GM12878 (cell line): ENCODE data around the gene GHDC. TPM values are rescaled to one million over a fixed set of nuclear protein-coding genes. Genes with fewer than 3 reads are reported as not detected.

Experiments
- ATAC-seq: fragments of 200-7000 bp; cut with Tn5 transposase; 3 replicates; pipeline ENCODE4 v1.9.1; 2020; ENCODE audit warnings: mild to moderate bottlenecking, moderate library complexity
- BruUV-seq: library from RNA; stranded (reverse); fragments of 400-500 nt; replicated peaks from 2 replicates; lab custom pipeline; 2021; lab: Mats Ljungman, UMichigan
- CTCF ChIA-PET: fragments of 300-600 bp; sonication (Branson Sonifier 250); formaldehyde crosslinking; extraction: SDS; loops from one replicate; lab custom pipeline; 2021; ENCODE audit warnings: inconsistent platforms; lab: Yijun Ruan, JAX
- POLR2A ChIA-PET: fragments of 350-600 bp; formaldehyde crosslinking; extraction: SDS; loops from one replicate; lab custom pipeline; 2021; ENCODE audit warnings: inconsistent platforms; lab: Charles Lee
- RAD21 ChIA-PET: fragments of 300-600 bp; sonication (Branson Sonifier 250); formaldehyde crosslinking; loops from one replicate; lab custom pipeline; 2023; ENCODE audit warnings: antibody characterized with exemption; ENCODE audit not compliant: unreplicated experiment; lab: Charles Lee
- SMC1A ChIA-PET: fragments of 300-600 bp; sonication (Branson Sonifier 250); formaldehyde crosslinking; loops from one replicate; lab custom pipeline; 2023; ENCODE audit not compliant: unreplicated experiment, uncharacterized antibody; lab: Charles Lee
- DNase-seq: peaks from one replicate; pipeline ENCODE4 v3.0.0-alpha.2; 2011; ENCODE audit warnings: low read depth, low spot score
- FAIRE-seq: peaks from 3 replicates; lab custom pipeline; 2011; peaks lifted over from hg19 to GRCh38; lab: Jason Lieb, UNC
- H2AFZ ChIP-seq: 2 replicates; pipeline ENCODE4 v1.6.0; 2011; ENCODE audit warnings: low read depth, low read length, control low read depth; ENCODE audit not compliant: control insufficient read depth
- H3K27ac ChIP-seq: 2 replicates; pipeline ENCODE4 v1.5.1; 2011; ENCODE audit warnings: control low read depth; ENCODE audit not compliant: control insufficient read depth, insufficient read depth
- H3K27me3 ChIP-seq, 2 experiments: replicated peaks in 1 of 2; 2 replicates each; pipeline versions ENCODE4 v1.6.0 to v1.6.1; 2011; ENCODE audit warnings: low read length in 1 of 2; ENCODE audit not compliant: control insufficient read depth in 2 of 2, insufficient read depth in 2 of 2
- H3K36me3 ChIP-seq, 2 experiments: 2 replicates each; pipeline ENCODE4 v1.5.1; 2011; ENCODE audit warnings: low read length in 1 of 2; ENCODE audit not compliant: control insufficient read depth in 2 of 2, insufficient read depth in 2 of 2
- H3K4me1 ChIP-seq: 2 replicates; pipeline ENCODE4 v1.6.1; 2011; ENCODE audit warnings: mild to moderate bottlenecking, low read length, moderate library complexity, mixed read lengths; ENCODE audit not compliant: control insufficient read depth, insufficient read depth
- H3K4me2 ChIP-seq: 2 replicates; pipeline ENCODE4 v1.6.0; 2011; ENCODE audit warnings: control low read depth; ENCODE audit not compliant: control insufficient read depth, insufficient read depth
- H3K4me3 ChIP-seq: fragments of 200-600 bp; sonication (generic); 2 replicates; pipeline ENCODE4 v1.5.1; 2016
- H3K79me2 ChIP-seq: 2 replicates; pipeline ENCODE4 v1.6.0; 2011; ENCODE audit warnings: low read length; ENCODE audit not compliant: control insufficient read depth, insufficient read depth
- H3K9ac ChIP-seq: 2 replicates; pipeline ENCODE4 v1.8.0; 2011; ENCODE audit warnings: low read length, control low read depth, mixed read lengths; ENCODE audit not compliant: control insufficient read depth, insufficient read depth
- H3K9me3 ChIP-seq: replicated peaks from 3 replicates; pipeline ENCODE4 v1.5.1; 2011; ENCODE audit warnings: mild to moderate bottlenecking, low read length; ENCODE audit not compliant: control insufficient read depth, insufficient read depth
- H4K20me1 ChIP-seq: 2 replicates; pipeline ENCODE4 v1.6.0; 2011; ENCODE audit not compliant: control insufficient read depth, insufficient read depth
- BCL3 ChIP-seq: IDR thresholded peaks from 2 replicates; pipeline ENCODE4 v1.6.1; 2011; ENCODE audit warnings: borderline replicate concordance, low read depth, mild to moderate bottlenecking, moderate library complexity, low read length; ENCODE audit not compliant: insufficient read depth, poor library complexity, severe bottlenecking
- RELB ChIP-seq: fragments of 450-650 bp; IDR thresholded peaks from 2 replicates; pipeline ENCODE4 v1.6.1; 2017; ENCODE audit warnings: low read depth, mild to moderate bottlenecking, moderate library complexity
- ZNF384 ChIP-seq: IDR thresholded peaks from 2 replicates; pipeline ENCODE4 v1.6.1; 2012; ENCODE audit warnings: low read depth, mild to moderate bottlenecking, low read length, improper control_type of control experiment, borderline replicate concordance
- ZNF622 ChIP-seq: fragments of 450-650 bp; IDR thresholded peaks from 2 replicates; pipeline ENCODE4 v1.6.1; 2017; ENCODE audit warnings: mild to moderate bottlenecking, inconsistent platforms
- WGBS: methylation state at CpG from one replicate; pipeline ENCODE4 v1.1.6; 2016; ENCODE audit warnings: low lambda C conversion rate; ENCODE audit not compliant: insufficient replicate concordance, insufficient coverage; ENCODE audit errors: missing lambda C conversion rate; 5-methylcytosine and 5-hydroxymethylcytosine counted together
- in situ Hi-C: fragments of 300-500 bp; cut with MboI; formaldehyde crosslinking; loops from 9 replicates; pipeline ENCODE4 v1.14.3; 2018; ENCODE audit warnings: mixed read lengths
- intact Hi-C: fragments of 100-400 bp; cut with micrococcal nuclease; formaldehyde crosslinking; loops from one replicate; pipeline ENCODE4 v1.14.2; 2022; ENCODE audit not compliant: unreplicated experiment
- polyA plus RNA-seq, 11 experiments: library from polyadenylated mRNA; depleted of rRNA in 4 of 11; unstranded in 6 of 11; stranded (reverse) in 5 of 11; fragments of >200 nt; fragmentation: Nextera tagmentation in 4 of 11; fragmentation: Illumina TruSeq in 1 of 11; extraction: Ambion mirVana in 4 of 11; extraction: Trizol in 1 of 11; gene quantifications; 1 replicate in 1 of 11; 2 replicates in 10 of 11; pipeline versions ENCODE4 v1.2.1 to v1.2.3, GENCODE V29; 2011 to 2016; ENCODE audit warnings: inconsistent platforms in 2 of 11, missing spikeins in 2 of 11, low read depth in 1 of 11
- total RNA-seq, 4 experiments: library from RNA; depleted of rRNA in 3 of 4; stranded (reverse); fragments of >200 nt in 3 of 4; fragmentation: Illumina TruSeq in 1 of 4; extraction: Trizol in 1 of 4; gene quantifications; 2 replicates each; pipeline versions ENCODE4 v1.2.1 to v1.2.3, GENCODE V29; 2013 to 2021

GHDC gene
- total and polyA plus RNA-seq, 10 of the 15 experiments (the other 5 are each of a cell fraction or from before 2014, with no cell fraction given), result 0.72 to 20.6 (median 12.9) TPM

- TF ChIP-seq BCL3 (no peak), ZNF622 (no peak)
Observed at GRCh38 chr17:42236760-42237159, 42.5 kb upstream of the GHDC start (continued).

GRCh38 chr17:42233994-42234393 lies 39.7 kb upstream of the GHDC start:
- no peaks in the 10 kb centered on the region for H3K27me3 ChIP-seq
- BruUV-seq, result no TSS peak
- intact Hi-C loops (no loop called here), in situ Hi-C loops (no loop called here)
- no peak overlapping the region for H3K27ac ChIP-seq
- RAD21 ChIA-PET, result no interaction called here
- SMC1A ChIA-PET, result no interaction called here
- FAIRE-seq, result no peak
- H2AFZ ChIP-seq, result no peak overlapping the region
- no peak overlapping the region for H3K9ac ChIP-seq
- H3K4me2 ChIP-seq, result no peak overlapping the region
- no peak overlapping the region for H3K4me3 ChIP-seq
- no peaks in the 10 kb centered on the region for H3K4me1 ChIP-seq
- no peak for ATAC-seq
- WGBS, result 100% methylated on average over 2 of the region's 2 CpGs
- DNase-seq, result no peak
- CTCF ChIA-PET, result no interaction called here
- peaks cover 0 to 2% of the 10 kb centered on the region in 2 experiments; a peak in 1 of 4 replicates for H3K36me3 ChIP-seq
- no peaks in the 10 kb centered on the region for H3K9me3 ChIP-seq
- H4K20me1 ChIP-seq, result no peaks in the 10 kb centered on the region
- H3K79me2 ChIP-seq, result no peaks in the 10 kb centered on the region; the same call in none of the 2 replicates
- no peak for TF ChIP-seq ZNF384
- no peak for TF ChIP-seq RELB
- POLR2A ChIA-PET, result interaction anchor here (0.6 kb wide), 1 partner anchor 141 kb away, joined by 3 read pairs; no protein-coding TSS in a partner anchor
